Raji (cell line): ENCODE measurements around the gene ZNF469.

Experiments used
- POLR2A ChIP-seq: IDR thresholded peaks from 2 replicates; pipeline ENCODE4 v1.6.1; 2011; ENCODE audit warnings: low read depth, low read length, control low read depth; ENCODE audit not compliant: insufficient read depth

The ZNF469 gene, protein sequence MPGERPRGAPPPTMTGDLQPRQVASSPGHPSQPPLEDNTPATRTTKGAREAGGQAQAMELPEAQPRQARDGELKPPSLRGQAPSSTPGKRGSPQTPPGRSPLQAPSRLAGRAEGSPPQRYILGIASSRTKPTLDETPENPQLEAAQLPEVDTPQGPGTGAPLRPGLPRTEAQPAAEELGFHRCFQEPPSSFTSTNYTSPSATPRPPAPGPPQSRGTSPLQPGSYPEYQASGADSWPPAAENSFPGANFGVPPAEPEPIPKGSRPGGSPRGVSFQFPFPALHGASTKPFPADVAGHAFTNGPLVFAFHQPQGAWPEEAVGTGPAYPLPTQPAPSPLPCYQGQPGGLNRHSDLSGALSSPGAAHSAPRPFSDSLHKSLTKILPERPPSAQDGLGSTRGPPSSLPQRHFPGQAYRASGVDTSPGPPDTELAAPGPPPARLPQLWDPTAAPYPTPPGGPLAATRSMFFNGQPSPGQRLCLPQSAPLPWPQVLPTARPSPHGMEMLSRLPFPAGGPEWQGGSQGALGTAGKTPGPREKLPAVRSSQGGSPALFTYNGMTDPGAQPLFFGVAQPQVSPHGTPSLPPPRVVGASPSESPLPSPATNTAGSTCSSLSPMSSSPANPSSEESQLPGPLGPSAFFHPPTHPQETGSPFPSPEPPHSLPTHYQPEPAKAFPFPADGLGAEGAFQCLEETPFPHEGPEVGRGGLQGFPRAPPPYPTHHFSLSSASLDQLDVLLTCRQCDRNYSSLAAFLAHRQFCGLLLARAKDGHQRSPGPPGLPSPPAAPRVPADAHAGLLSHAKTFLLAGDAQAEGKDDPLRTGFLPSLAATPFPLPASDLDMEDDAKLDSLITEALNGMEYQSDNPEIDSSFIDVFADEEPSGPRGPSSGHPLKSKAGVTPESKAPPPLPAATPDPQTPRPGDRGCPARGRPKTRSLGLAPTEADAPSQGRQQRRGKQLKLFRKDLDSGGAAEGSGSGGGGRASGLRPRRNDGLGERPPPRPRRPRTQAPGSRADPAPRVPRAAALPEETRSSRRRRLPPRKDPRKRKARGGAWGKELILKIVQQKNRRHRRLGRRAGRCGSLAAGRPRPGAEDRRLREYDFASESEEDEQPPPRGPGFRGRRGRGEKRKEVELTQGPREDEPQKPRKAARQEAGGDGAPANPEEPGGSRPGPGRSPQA (N-terminal part only)

DNA sequence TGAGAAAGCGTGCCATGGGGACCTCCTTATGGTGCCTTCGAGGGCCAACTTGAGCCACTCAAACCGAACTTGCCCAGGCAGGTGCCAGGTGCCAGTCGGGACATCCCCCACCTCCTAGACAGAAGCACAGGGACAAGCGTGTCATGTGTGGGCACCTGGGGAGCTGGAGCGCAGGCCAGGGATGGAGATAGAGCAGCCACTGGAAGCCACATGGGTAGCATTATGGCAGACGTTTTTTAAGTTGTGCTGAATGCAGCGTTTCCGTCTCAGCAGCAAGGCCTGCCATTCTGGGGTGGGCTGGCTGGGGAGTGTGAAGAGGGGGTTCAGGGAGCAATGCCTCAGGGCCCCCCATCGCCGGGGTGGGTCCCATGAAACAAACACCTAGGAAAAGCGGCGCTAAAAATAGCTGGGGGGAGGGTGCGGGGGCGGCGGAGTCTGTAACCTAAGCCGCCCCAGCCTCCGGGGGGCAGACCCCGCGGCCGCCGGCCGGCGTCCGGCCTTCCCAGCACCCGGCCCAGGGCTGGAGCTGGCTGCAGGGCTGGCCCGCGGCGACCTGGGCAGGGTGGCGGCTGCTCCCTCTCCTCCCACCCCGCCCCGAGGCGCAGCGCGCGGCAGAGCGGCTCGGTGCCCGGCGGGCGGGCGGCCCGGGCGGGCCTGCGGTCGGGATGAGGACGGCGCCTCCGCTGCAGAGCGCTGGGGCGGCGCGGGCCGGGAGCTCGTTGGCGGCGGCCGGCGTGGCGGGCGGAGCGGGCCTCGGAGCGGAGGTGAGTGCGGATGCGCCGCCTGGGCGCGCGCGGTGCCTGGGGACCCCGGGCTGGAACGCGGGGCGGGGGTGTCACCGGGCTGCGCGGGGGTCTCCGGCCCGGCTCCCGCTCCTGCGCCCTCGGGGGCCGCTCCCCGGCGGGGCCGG is at the start of gene ZNF469:
TSS of gene ZNF469 (plus strand) at position 469 of the 910 bp plus-strand sequence. CDS start 44,512 bp downstream, outside the sequence.
- no peak for TF ChIP-seq POLR2A

DNA sequence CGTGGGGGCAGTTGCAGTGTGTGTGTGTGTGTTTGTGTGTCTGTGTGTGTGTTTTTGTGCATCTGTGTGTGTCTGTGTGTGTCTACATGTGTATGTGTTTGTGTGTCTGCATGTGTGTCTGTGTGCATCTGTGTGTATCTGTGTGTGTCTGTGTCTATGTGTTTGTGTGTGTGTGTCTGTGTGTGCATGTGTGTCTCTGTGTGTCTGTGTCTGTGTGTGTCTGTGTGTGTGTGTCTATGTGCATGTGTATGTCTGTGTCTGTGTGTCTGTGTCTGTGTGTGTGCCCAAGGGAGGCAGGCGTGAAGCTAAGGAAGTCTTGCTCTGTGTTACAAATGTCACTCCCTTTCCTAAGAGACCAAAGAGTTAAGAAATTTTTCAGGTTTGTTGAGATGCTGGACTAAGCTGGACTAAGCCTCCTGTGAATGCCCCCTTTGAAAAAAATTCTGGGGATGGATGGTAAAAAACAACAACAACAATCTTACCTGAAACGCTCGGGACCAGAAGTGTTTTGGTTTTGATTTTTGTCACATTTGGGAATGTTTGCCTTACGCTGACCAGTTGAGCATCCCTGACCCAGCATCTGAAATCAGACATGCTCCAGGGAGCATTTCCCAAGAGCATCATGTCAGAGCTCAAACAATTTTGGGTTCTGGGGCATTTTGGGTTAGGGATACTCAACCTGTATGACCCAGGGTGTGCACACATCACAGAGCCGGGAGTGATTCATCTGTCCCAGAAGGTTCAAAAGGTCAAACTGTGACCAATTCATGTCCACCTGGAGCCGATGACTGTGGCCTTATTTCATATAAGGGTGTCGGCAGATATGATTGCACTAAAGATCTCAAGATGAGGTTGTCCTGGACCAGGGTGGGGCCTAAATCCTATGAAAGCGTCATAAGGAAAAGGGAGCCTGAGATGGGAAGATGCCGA is 48.6 kb upstream of the ZNF469 start:
- TF ChIP-seq POLR2A: no peak

DNA sequence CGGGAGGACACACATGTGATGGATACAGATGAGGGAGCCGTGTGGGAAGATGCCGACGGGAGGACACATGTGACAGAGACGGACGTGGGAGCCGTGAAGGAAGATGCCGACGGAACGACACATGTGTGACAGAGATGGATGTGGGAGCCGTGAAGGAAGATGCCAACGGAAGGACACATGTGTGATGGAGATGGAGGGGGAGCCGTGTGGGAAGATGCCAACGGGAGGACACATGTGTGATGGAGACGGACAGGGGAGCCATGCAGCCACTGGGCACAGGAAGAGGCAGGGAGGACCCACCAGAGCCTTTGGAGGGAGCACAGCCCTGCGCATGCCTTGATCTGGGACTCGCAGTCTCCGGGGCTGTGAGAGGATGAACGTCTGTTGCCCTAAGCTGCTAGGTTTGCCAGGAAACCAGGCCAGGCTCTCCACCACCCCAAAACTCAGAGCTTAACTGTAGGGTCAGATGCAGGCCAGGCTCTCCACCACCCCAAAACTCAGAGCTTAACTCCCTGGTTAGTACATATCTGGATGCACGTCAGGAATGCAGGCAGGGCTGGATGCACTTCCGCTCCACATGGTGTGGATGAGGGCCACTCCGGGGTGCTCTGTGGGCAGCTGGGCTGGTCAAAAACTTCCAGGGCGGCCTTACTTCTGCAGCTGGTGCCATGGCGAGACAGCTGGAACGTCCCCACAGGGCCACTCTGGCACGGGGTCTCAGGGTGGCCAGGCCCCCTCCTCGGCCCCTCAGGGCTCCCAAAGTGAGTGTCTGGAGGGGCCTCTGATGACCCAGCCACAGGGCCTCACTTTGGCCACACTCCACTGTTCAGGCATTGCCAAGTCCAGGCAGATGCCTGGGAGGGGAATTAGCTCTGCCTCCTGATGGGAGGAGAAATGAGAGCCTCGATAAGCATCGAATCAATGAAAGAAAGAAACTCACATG is 47.7 kb upstream of the ZNF469 start:
- no peak for TF ChIP-seq POLR2A

GRCh38 chr16:88337021-88337420 is 45.7 kb upstream of the ZNF469 start:
- no peak for TF ChIP-seq POLR2A

GRCh38 chr16:88337538-88337937 is 45.2 kb upstream of the ZNF469 start:
- no peak for TF ChIP-seq POLR2A

DNA sequence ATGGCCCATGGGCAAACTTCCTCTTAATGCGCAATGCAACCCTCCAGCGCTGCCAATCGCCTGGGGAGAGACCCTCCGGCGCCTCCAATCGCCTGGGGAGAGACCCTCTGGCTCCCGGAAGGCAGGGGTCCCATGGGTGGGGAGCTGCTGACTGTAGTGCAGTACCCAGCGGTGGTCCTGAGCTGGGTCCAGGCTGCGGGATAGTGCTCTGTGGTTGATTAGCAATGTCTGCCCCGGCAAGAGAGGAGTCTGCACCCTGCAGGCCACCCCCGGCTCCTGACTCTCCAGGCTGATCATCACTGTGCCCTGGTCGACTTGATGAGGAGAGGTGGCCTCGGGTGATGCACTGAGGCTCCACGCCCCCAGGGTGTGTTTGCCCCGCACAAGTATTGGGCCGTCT is 44.6 kb upstream of the ZNF469 start:
- TF ChIP-seq POLR2A: no peak

DNA sequence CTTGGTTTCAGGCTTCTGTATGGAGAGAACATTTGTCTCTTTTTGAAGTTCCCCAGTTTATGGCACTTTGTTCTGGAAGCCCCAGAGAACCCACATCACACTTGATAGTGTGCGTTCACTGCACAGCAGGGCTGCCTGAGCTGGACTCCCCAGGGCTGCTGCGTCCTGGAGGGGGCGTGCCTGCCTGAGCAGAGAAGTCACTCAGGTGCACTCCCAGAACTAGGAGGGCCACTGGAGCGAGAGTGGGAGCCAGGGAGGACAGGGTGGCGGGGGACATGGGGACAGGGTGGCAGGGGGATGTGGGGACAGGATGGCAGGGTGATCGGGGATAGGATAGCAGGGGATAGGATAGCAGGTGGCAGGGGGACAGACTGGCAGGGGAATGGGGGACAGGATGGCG is 43.9 kb upstream of the ZNF469 start:
- TF ChIP-seq POLR2A: no peak

GRCh38 chr16:88339930-88340754 is 42.6 kb upstream of the ZNF469 start:
- TF ChIP-seq POLR2A: no peak

DNA sequence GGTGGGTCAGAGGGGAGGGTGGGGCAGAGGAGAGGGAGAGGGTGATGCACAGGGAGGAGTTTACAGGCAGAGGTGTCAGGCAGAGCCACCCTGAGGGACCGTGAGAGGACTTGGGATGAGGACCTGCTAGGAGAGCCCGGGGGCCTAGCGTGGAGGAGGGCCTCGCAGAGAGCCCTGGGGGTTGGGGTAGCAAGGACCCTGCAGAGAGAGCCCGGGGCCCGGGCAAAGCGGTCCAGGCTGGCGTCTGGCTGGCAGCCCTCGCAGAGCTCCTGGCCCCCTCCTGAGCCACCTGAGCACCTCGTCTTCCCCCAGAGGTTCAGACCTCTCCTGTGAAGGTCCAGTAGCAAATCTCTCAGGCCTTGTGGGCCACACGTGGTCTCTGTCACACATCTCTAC is 42.0 kb upstream of the ZNF469 start:
- TF ChIP-seq POLR2A: no peak

GRCh38 chr16:88341551-88342290 is 41.0 kb upstream of the ZNF469 start:
- TF ChIP-seq POLR2A: no peak

GRCh38 chr16:88342491-88342890 is 40.3 kb upstream of the ZNF469 start:
- TF ChIP-seq POLR2A: no peak

DNA sequence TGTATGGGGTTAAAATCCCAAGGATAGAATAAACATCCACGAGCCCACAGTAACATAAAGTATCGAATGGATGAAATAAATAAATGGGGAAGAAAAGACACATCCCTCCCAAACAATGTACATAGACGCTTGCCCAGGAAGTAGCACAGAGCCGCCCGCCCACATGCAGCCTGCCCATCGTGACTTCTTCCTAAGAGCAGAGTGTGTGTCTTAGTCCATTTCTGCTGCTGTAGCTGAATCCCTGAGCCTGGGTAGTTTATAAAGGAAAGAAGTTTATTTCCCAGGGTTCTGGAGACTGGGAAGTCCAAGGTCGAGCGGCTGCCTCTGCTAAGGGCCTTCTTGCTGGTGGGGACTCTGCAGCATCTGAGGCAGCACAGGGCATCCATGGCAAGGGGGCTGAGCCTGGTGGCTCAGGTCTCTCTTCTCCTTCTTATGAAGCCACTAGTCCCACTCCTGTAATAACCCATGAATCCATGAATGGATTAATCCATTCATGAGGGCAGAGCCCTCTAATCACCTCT is 39.4 kb upstream of the ZNF469 start:
- TF ChIP-seq POLR2A: no peak
